IPS-15b (cell line): ENCODE measurements around the gene SH3RF1.
A peak's percentile ranks its signal among the peaks of the same experiment; 100 is the strongest.

ENCODE experiments used
- H3K27me3 ChIP-seq: one replicate; pipeline ENCODE4 v1.6.1; 2013; ENCODE audit warnings: low read length; ENCODE audit not compliant: control insufficient read depth, insufficient read depth
- H3K36me3 ChIP-seq: one replicate; pipeline ENCODE4 v1.6.1; 2013; ENCODE audit warnings: low read length; ENCODE audit not compliant: control insufficient read depth, insufficient read depth
- H3K4me1 ChIP-seq: one replicate; pipeline ENCODE4 v1.6.1; 2013; ENCODE audit warnings: mild to moderate bottlenecking, low read length; ENCODE audit not compliant: control insufficient read depth, insufficient read depth
- H3K4me3 ChIP-seq: one replicate; pipeline ENCODE4 v1.5.1; 2013; ENCODE audit warnings: low read depth, low read length
- H3K9ac ChIP-seq: one replicate; pipeline ENCODE4 v1.6.1; 2013; ENCODE audit warnings: low read depth, mild to moderate bottlenecking, low read length
- H3K9me3 ChIP-seq: one replicate; pipeline ENCODE4 v1.6.1; 2013; ENCODE audit warnings: mild to moderate bottlenecking, low read length; ENCODE audit not compliant: control insufficient read depth, insufficient read depth

SH3RF1 gene

DNA sequence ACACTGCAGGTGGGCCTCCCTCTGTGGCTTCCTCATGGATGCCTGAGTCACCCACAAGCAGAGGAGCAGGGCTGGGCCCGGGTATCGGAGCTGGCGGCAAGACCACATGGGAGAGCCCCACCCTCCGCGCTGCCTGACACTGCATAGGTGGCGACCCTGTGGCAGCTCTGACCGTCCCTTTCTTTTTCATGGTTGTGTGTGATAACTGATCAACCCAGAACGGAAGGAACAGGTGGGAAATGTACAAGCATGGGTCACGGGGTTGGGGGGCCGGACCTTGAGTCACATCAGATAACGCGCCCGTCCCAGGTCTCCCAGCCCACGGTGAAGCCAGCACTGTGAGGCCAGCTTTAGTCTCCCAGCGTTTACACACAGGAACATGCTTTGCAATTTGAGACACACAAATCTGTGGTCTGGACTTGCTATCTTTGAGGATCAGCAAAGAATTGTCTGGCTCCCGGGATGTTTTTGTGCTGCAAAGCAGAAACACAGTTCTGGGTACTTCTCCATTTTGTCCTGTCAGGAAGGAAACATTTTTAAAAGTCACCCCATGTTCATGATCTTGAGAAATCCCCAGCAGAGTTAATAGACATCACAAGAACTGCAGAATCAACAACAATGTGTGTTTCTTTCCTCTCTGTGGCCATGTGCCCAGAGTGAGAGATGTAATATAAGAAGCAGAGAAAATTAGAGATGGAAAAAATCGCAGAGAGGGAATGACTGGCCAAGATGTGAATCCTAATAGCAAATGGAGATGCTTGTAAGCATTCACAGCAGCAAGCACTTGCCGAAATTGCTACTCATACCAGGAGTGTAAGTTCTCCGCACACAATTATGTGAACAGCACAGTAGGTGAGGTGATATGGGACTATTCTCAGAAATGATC lies 190.6 kb downstream of the SH3RF1 start:
- H3K9ac ChIP-seq: no peak overlapping the region
- no peak overlapping the region for H3K4me3 ChIP-seq
- no peaks in the 10 kb centered on the region for H3K36me3 ChIP-seq
- no peaks in the 10 kb centered on the region for H3K4me1 ChIP-seq
- H3K27me3 ChIP-seq: no peaks in the 10 kb centered on the region
- no peaks in the 10 kb centered on the region for H3K9me3 ChIP-seq

DNA sequence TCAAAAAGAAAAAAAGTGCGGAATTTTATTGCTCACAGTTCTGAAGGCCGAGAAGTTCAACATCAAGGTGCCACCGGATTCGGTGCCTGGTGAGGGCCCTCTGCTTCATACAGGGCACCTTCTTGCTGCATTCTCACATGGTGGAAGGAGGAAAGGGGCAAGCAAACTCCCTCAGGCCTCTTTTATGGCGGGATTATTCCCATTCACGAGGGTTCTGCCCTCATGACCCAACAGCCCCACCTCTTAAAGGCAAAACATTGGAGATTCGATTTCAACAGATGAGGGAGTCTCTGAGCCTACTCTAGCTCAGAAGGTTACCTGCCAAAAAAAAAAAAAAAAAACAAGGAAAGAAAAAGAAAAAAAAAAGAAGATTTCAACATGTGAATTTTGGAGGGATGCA lies 196.6 kb downstream of the SH3RF1 start:
- H3K9me3 ChIP-seq: no peaks in the 10 kb centered on the region
- H3K9ac ChIP-seq: no peak overlapping the region
- H3K36me3 ChIP-seq: no peaks in the 10 kb centered on the region
- H3K27me3 ChIP-seq: no peaks in the 10 kb centered on the region
- no peak overlapping the region for H3K4me3 ChIP-seq
- peaks cover 13% of the 10 kb centered on the region for H3K4me1 ChIP-seq

DNA sequence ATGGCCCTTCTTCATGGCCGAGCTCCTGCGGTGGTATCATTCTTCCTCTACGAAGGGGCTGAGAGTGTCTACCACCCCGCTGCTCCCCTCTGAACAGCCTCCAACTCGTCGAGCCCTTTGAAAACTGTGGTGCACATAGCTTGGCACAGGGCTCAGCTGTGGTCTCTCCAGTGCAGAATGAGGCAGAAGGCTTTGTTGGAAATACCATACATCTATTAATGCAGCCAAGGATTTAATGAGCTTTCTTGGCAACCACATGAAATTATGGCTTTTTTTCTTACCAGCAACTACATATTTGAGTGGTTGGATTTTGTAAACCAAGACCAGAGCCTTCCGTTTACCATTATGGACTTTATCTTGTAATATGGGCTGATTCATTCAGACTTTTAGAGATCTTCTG lies 199.0 kb downstream of the SH3RF1 start:
- Histone ChIP-seq H3K27me3 (no peaks in the 10 kb centered on the region), H3K9ac (no peak overlapping the region), H3K4me1 (peaks cover 13% of the 10 kb centered on the region), H3K4me3 (no peak overlapping the region), H3K9me3 (no peaks in the 10 kb centered on the region), H3K36me3 (no peaks in the 10 kb centered on the region)

DNA sequence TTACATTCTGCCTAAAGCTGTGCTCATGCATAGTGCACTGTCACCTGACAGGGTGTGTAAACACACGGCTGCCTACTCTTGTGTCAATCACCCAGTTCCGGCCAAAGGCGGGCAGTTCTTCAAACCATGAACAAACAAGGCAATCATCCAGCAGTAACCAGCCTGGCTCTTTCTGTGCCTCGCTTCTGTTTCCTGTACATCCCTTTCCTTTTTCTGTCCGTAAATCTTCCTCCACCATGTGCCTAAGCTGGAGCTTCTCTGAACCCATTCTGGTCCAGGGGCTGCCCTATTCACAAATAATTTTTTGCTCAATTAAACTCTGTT lies 199.9 kb downstream of the SH3RF1 start:
- Histone ChIP-seq H3K27me3 (no peaks in the 10 kb centered on the region), H3K36me3 (no peaks in the 10 kb centered on the region), H3K4me1 (peaks cover 13% of the 10 kb centered on the region), H3K9ac (no peak overlapping the region), H3K4me3 (no peak overlapping the region), H3K9me3 (no peaks in the 10 kb centered on the region)

DNA sequence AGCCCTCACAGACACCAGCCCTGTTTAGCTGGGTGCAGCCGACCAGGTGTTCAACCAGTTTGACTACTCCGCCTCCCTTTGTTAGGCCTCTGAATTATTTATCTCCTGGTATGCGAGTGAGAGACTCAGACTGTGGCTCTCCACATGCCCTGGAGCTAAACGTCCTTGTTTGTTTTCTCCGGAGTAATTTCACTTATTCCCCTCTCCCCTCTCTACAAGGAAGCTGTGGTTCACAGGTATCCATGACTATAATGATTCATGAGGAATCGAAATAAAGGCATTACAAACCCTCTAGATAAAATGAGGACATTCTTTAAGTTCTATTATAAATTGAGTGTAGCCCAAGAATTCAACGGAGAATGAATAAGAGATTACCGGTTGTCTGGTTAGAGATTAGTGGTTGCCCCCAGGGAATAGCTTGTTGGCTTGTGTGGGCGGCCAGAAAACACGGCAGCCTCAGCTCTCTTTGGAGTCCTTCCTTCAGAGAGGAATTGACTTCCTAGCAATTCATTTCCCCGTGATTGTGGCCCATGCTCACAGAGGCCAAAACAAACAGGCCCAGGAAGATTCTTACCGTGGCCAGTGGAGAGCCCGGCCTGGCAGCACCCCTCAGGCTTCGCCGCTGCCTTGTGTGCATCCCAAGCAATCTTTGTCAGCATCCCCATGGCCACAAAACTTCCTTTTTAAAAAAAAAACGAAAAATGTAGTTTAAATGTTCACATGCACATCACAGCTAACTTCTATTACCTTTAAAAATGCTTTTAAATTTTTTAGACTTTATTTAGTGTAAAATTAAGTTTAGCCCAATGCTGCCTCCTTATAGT lies 200.5 kb downstream of the SH3RF1 start:
- Histone ChIP-seq H3K27me3 (no peaks in the 10 kb centered on the region), H3K9ac (peak overlapping the region; percentile 56), H3K9me3 (no peaks in the 10 kb centered on the region), H3K4me3 (no peak overlapping the region), H3K4me1 (peaks cover 13% of the 10 kb centered on the region), H3K36me3 (no peaks in the 10 kb centered on the region)

DNA sequence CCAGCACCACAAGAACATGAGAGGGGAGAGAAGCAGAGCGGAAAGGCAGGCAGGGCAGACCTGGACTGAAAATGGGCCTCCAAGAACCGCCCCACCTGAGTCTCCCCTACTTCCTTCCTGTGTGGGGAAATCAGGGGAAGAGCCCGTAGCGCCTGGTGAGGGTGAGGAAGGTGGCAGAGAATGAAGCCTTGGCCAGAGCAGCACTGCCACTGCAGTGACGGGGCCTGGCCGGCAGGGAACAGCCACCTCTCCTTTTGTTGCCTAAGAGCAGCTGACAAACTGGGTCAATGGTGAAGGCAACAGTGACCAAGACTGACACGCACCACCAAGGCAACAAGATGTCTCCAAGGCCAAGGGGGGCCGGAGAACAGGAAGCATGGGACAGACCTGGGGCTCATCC lies 202.3 kb downstream of the SH3RF1 start:
- H3K9me3 ChIP-seq: no peaks in the 10 kb centered on the region
- no peak overlapping the region for H3K4me3 ChIP-seq
- H3K36me3 ChIP-seq: no peaks in the 10 kb centered on the region
- peaks cover 13% of the 10 kb centered on the region for H3K4me1 ChIP-seq
- no peaks in the 10 kb centered on the region for H3K27me3 ChIP-seq
- H3K9ac ChIP-seq: no peak overlapping the region

DNA sequence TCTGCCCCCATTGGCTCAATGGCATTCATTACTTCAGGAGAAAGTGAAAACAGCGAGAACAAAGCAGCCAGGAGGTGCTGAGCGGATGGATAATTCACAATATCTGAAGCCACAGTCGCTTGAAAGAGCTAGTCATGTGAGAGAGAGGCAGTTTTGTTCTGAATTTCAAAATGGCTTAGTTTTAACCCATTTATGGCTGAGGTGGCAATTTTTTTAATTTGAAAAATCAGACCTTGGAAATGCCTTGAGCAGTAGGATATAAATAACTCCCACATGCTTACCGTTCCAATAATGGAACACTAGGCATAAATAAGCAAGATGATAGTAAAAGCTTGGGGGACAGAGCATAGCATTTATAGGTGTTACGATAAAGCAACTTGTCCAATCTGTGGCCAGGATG lies 203.8 kb downstream of the SH3RF1 start:
- no peaks in the 10 kb centered on the region for H3K27me3 ChIP-seq
- H3K4me1 ChIP-seq: peaks cover 13% of the 10 kb centered on the region
- H3K9me3 ChIP-seq: no peaks in the 10 kb centered on the region
- no peaks in the 10 kb centered on the region for H3K36me3 ChIP-seq
- H3K4me3 ChIP-seq: no peak overlapping the region
- no peak overlapping the region for H3K9ac ChIP-seq

DNA sequence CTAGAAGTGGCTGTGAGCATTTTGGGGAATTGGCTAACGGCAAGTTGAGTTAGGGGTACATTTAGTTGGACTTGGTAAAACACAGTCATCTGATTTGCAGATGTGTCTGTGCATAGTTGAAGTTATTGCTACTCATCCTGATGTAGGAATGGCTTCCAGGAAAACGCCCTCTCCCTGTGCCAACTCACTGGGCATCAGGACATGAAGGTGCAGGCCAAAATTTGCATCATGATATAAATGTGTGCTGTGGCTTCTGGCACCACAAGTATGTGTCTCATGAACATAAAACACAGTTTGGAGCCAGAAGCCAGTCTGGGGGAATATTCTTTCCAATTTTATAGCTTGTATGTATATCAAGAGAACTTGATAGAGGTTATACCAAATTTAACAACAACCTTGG lies 206.5 kb downstream of the SH3RF1 start:
- Histone ChIP-seq H3K27me3 (no peaks in the 10 kb centered on the region), H3K9me3 (no peaks in the 10 kb centered on the region), H3K9ac (no peak overlapping the region), H3K36me3 (no peaks in the 10 kb centered on the region), H3K4me1 (no peaks in the 10 kb centered on the region), H3K4me3 (no peak overlapping the region)

DNA sequence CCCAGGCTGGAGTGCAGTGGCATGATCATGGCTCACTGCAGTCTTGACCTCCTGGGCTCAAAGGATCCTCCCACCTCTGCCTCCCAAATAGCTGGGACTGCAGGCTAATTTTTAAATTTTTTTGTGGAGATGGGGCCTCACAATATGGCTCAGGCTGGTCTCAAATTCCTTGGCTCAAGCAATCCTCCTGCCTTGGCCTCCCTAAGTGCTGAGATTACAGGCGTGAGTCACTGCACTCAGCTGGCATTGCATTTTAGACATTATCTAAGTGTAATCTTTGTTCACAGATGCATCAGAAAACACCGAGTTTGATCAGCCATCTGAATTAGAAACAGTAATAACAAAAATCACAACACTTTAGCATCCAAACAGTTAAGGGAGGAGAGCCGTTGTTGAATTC lies 207.3 kb downstream of the SH3RF1 start:
- H3K4me3 ChIP-seq: no peak overlapping the region
- H3K27me3 ChIP-seq: no peaks in the 10 kb centered on the region
- no peaks in the 10 kb centered on the region for H3K4me1 ChIP-seq
- no peaks in the 10 kb centered on the region for H3K9me3 ChIP-seq
- H3K36me3 ChIP-seq: no peaks in the 10 kb centered on the region
- no peak overlapping the region for H3K9ac ChIP-seq

DNA sequence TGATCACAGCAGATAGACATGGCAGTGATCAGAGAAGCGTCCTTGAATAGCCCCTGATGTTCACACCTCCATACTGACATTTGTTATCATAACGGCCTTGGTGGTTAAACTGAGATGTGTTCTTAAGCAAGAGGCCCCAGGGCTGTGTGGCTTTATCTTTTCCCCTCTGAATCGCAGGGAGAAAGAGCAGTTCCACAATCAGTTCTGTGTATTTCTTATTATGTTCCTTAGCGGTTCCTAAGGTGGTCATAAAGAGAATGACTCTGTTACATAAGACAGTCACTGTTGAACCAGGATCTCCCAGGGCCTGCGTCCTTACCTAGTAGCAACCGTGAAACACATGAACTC lies 207.9 kb downstream of the SH3RF1 start:
- Histone ChIP-seq H3K4me1 (no peaks in the 10 kb centered on the region), H3K9ac (no peak overlapping the region), H3K4me3 (no peak overlapping the region)

DNA sequence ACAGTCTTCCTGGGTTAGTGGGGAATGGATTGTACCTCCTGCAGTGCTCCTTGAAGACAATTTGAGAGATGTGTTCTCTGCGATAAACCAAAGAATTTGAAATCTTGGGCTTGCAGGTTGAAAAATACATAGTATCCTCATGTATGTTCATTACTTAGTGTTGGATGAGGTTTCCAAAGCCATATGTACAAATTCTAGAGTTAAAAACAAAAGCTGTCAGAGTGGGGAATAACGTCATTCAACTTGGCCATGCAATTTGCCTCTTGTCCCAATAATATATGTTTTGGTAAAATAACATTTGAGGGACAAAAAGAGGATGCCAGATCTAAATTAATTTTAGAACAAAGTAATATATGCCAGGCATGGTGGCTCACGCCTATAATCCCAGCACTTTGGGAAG lies 209.4 kb downstream of the SH3RF1 start:
- no peak overlapping the region for H3K9ac ChIP-seq
- H3K4me3 ChIP-seq: no peak overlapping the region
- H3K27me3 ChIP-seq: no peaks in the 10 kb centered on the region
- no peaks in the 10 kb centered on the region for H3K36me3 ChIP-seq
- no peaks in the 10 kb centered on the region for H3K4me1 ChIP-seq
- no peaks in the 10 kb centered on the region for H3K9me3 ChIP-seq

More for the DNA sequence above, 207.9 kb downstream of the SH3RF1 start:
- Histone ChIP-seq H3K27me3 (no peaks in the 10 kb centered on the region), H3K9me3 (no peaks in the 10 kb centered on the region), H3K36me3 (no peaks in the 10 kb centered on the region)
